GM23338 (cell line): Measurements from ENCODE around the gene IBTK. TPM values are rescaled to one million over a fixed set of nuclear protein-coding genes. Genes with fewer than 3 reads are reported as not detected.

Source experiments
- ATAC-seq: fragments of 200-7000 bp; cut with Tn5 transposase; 3 replicates; pipeline ENCODE4 v1.9.1; 2020
- DNase-seq: peaks from one replicate; pipeline ENCODE4 v3.0.0-alpha.2; 2015; ENCODE audit warnings: low spot score
- H2AFZ ChIP-seq: fragments of 200-600 bp; sonication (generic); 2 replicates; pipeline ENCODE4 v1.8.0; 2016; ENCODE audit warnings: antibody characterized with exemption, mild to moderate bottlenecking, moderate library complexity
- H3F3A ChIP-seq: fragments of 200-600 bp; sonication (generic); replicated peaks from 2 replicates; pipeline ENCODE4 v1.8.0; 2017; ENCODE audit warnings: antibody characterized with exemption, mixed run types, low read depth
- H3K27ac ChIP-seq: fragments of 200-600 bp; sonication (generic); 2 replicates; pipeline ENCODE4 v1.6.1; 2016; ENCODE audit warnings: low read depth
- H3K27me3 ChIP-seq: fragments of 200-600 bp; sonication (generic); 2 replicates; pipeline ENCODE4 v1.8.0; 2016; ENCODE audit warnings: mild to moderate bottlenecking, mixed run types, moderate library complexity; ENCODE audit not compliant: insufficient read depth
- H3K36me3 ChIP-seq: fragments of 200-600 bp; sonication (generic); 2 replicates; pipeline ENCODE4 v1.8.0; 2016; ENCODE audit warnings: mild to moderate bottlenecking; ENCODE audit not compliant: insufficient read depth
- H3K4me1 ChIP-seq: fragments of 200-600 bp; sonication (generic); 2 replicates; pipeline ENCODE4 v1.8.0; 2016; ENCODE audit warnings: mild to moderate bottlenecking, moderate library complexity; ENCODE audit not compliant: insufficient read depth
- H3K4me2 ChIP-seq: fragments of 200-600 bp; sonication (generic); 2 replicates; pipeline ENCODE4 v1.7.1; 2017; ENCODE audit warnings: mixed run types
- H3K4me3 ChIP-seq: fragments of 200-600 bp; sonication (generic); 2 replicates; pipeline ENCODE4 v1.6.1; 2016; ENCODE audit warnings: mixed run types
- H3K79me2 ChIP-seq: fragments of 200-600 bp; sonication (generic); replicated peaks from 2 replicates; pipeline ENCODE4 v1.8.0; 2017; ENCODE audit warnings: mild to moderate bottlenecking; ENCODE audit not compliant: insufficient read depth
- H3K9me2 ChIP-seq: fragments of 200-600 bp; sonication (generic); 2 replicates; pipeline ENCODE4 v1.8.0; 2017; ENCODE audit not compliant: insufficient read depth
- H4K20me1 ChIP-seq: fragments of 200-600 bp; sonication (generic); replicated peaks from 2 replicates; pipeline ENCODE4 v1.8.0; 2017; ENCODE audit warnings: mild to moderate bottlenecking; ENCODE audit not compliant: insufficient read depth
- H3K27ac Mint-ChIP-seq: 2 replicates; pipeline ENCODE4 v1.8.0; 2020; ENCODE audit warnings: inconsistent platforms, mild to moderate bottlenecking, moderate library complexity, mixed read lengths
- H3K27me3 Mint-ChIP-seq: 3 replicates; pipeline ENCODE4 v1.8.0; 2022; ENCODE audit warnings: low read depth, mild to moderate bottlenecking, moderate library complexity, mixed read lengths, inconsistent platforms; ENCODE audit not compliant: insufficient read depth, poor library complexity
- H3K36me3 Mint-ChIP-seq: 3 replicates; pipeline ENCODE4 v1.8.0; 2021; ENCODE audit warnings: low read depth, mild to moderate bottlenecking, inconsistent platforms, moderate library complexity, mixed read lengths
- H3K4me1 Mint-ChIP-seq: 3 replicates; pipeline ENCODE4 v1.8.0; 2020; ENCODE audit warnings: mild to moderate bottlenecking, inconsistent platforms, mixed read lengths
- H3K4me3 Mint-ChIP-seq: 3 replicates; pipeline ENCODE4 v1.8.0; 2021; ENCODE audit warnings: moderate library complexity, mild to moderate bottlenecking, inconsistent platforms, mixed read lengths
- H3K9me3 Mint-ChIP-seq: 3 replicates; pipeline ENCODE4 v1.8.0; 2020; ENCODE audit warnings: moderate library complexity, mild to moderate bottlenecking, inconsistent platforms, mixed read lengths
- CREB1 ChIP-seq: fragments of 250-450 bp; sonication (Bioruptor Pico); IDR thresholded peaks from 2 replicates; pipeline ENCODE4 v1.5.0; 2020; ENCODE audit warnings: low read depth, mild to moderate bottlenecking, moderate library complexity
- CTCF ChIP-seq, 2 experiments: fragments of 200-600 bp in 1 of 2; sonication (generic) in 1 of 2; conservative IDR thresholded peaks; 2 replicates each; pipeline versions ENCODE4 v1.5.1 to v1.6.1; 2016 to 2017; ENCODE audit warnings: antibody characterized with exemption in 2 of 2, low read depth in 2 of 2, mild to moderate bottlenecking in 2 of 2, moderate library complexity in 1 of 2
- EZH2 ChIP-seq: fragments of 200-600 bp; sonication (generic); IDR thresholded peaks from one replicate; pipeline ENCODE4 v1.8.0; 2017; ENCODE audit warnings: antibody characterized with exemption, mild to moderate bottlenecking, low read depth; ENCODE audit not compliant: unreplicated experiment
- EZH2phosphoT487 ChIP-seq: fragments of 200-600 bp; sonication (generic); IDR thresholded peaks from one replicate; pipeline ENCODE4 v1.8.1; 2018; ENCODE audit warnings: antibody characterized with exemption; ENCODE audit not compliant: unreplicated experiment
- JUNB ChIP-seq: IDR thresholded peaks from one replicate; pipeline ENCODE4 v1.6.1; 2016; ENCODE audit warnings: antibody characterized with exemption; ENCODE audit not compliant: unreplicated experiment
- NANOG ChIP-seq: IDR thresholded peaks from 2 replicates; pipeline ENCODE4 v1.6.1; 2016; ENCODE audit warnings: antibody characterized with exemption, borderline replicate concordance
- POLR2AphosphoS5 ChIP-seq: IDR thresholded peaks from 2 replicates; pipeline ENCODE4 v1.6.1; 2016; ENCODE audit warnings: antibody characterized with exemption, low read depth
- REST ChIP-seq: IDR thresholded peaks from one replicate; pipeline ENCODE4 v1.6.1; 2018; ENCODE audit warnings: antibody characterized with exemption; ENCODE audit not compliant: unreplicated experiment
- STAT1 ChIP-seq: IDR thresholded peaks from one replicate; pipeline ENCODE4 v1.6.1; 2016; ENCODE audit warnings: antibody characterized with exemption; ENCODE audit not compliant: unreplicated experiment
- ZNF114 ChIP-seq: fragments of 250-450 bp; sonication (Bioruptor Pico); IDR thresholded peaks from 2 replicates; pipeline ENCODE4 v1.5.0; 2020; ENCODE audit warnings: mild to moderate bottlenecking, moderate library complexity
- ZNF331 ChIP-seq: fragments of 250-450 bp; sonication (Bioruptor Pico); IDR thresholded peaks from 2 replicates; pipeline ENCODE4 v1.5.0; 2020; ENCODE audit warnings: low read depth, mild to moderate bottlenecking, moderate library complexity
- polyA plus RNA-seq: library from polyadenylated mRNA; unstranded; fragments of >200 nt; fragmentation: Nextera tagmentation; extraction: Ambion mirVana; gene quantifications from 2 replicates; pipeline ENCODE4 v1.2.1, GENCODE V29; 2016
- total RNA-seq: library from RNA; depleted of rRNA; stranded (reverse); fragments of >200 nt; shearing (Covaris generic); gene quantifications from 2 replicates; pipeline ENCODE4 v1.2.3, GENCODE V29; 2014
- TF ChIP-seq, protein P1 (sequence below): IDR thresholded peaks from 2 replicates; pipeline ENCODE4 v1.6.1; 2016; ENCODE audit warnings: antibody characterized with exemption
- TF ChIP-seq, protein P2 (sequence below): fragments of 250-450 bp; sonication (Bioruptor Pico); IDR thresholded peaks from 2 replicates; pipeline ENCODE4 v1.5.0; 2020; ENCODE audit warnings: mild to moderate bottlenecking, moderate library complexity

IBTK gene
- total and polyA plus RNA-seq, 2 experiments from 2014 or later, result 16.0 to 28.7 TPM

DNA sequence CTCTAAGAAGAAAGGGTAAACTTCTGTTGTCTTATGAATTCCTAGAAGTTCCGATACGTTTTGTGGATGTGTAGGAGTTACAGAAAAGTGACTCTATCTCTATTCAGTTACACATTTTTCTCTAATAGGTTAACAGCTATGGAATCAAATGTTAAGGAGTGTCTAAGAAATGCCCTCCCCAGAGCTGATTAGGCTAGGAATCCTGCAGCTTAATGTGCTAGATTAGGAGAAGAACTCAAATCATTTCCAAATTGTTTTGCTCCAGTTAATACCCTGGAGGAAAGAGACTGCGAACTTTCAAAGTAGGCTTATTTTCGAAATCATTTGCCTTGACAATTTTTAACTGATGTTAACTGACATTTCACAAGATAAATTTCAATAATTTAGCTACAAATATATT is 51.9 kb downstream of the IBTK start:
- no peaks in the 10 kb centered on the region for H3K79me2 ChIP-seq
- H3K4me3 ChIP-seq, result no peak overlapping the region
- no peak overlapping the region for H3K4me2 ChIP-seq
- no peaks in the 10 kb centered on the region for H3K9me2 ChIP-seq
- Mint-ChIP-seq H3K27ac (no peak overlapping the region), H3K4me3 (no peak overlapping the region), H3K36me3 (peaks cover 49% of the 10 kb centered on the region), H3K27me3 (no peaks in the 10 kb centered on the region), H3K9me3 (no peaks in the 10 kb centered on the region), H3K4me1 (peaks cover 8% of the 10 kb centered on the region)
- no peak overlapping the region for H3K27ac ChIP-seq
- H2AFZ ChIP-seq, result no peak overlapping the region
- TF ChIP-seq REST (no peak), EZH2phosphoT487 (no peak), JUNB (no peak), EZH2 (no peak), CREB1 (CRISPR knock-in tag) (no peak), CTCF (conservative IDR thresholded peaks at IDR 0.05; ENCODE audit: low read depth in 2 of 2) (no peak), POLR2AphosphoS5 (no peak), STAT1 (no peak), ZNF114 (no peak), ZNF331 (CRISPR knock-in tag) (no peak), NANOG (no peak)
- TF ChIP-seq, protein P1, sequence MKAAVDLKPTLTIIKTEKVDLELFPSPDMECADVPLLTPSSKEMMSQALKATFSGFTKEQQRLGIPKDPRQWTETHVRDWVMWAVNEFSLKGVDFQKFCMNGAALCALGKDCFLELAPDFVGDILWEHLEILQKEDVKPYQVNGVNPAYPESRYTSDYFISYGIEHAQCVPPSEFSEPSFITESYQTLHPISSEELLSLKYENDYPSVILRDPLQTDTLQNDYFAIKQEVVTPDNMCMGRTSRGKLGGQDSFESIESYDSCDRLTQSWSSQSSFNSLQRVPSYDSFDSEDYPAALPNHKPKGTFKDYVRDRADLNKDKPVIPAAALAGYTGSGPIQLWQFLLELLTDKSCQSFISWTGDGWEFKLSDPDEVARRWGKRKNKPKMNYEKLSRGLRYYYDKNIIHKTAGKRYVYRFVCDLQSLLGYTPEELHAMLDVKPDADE, result no peak
- TF ChIP-seq, protein P2, sequence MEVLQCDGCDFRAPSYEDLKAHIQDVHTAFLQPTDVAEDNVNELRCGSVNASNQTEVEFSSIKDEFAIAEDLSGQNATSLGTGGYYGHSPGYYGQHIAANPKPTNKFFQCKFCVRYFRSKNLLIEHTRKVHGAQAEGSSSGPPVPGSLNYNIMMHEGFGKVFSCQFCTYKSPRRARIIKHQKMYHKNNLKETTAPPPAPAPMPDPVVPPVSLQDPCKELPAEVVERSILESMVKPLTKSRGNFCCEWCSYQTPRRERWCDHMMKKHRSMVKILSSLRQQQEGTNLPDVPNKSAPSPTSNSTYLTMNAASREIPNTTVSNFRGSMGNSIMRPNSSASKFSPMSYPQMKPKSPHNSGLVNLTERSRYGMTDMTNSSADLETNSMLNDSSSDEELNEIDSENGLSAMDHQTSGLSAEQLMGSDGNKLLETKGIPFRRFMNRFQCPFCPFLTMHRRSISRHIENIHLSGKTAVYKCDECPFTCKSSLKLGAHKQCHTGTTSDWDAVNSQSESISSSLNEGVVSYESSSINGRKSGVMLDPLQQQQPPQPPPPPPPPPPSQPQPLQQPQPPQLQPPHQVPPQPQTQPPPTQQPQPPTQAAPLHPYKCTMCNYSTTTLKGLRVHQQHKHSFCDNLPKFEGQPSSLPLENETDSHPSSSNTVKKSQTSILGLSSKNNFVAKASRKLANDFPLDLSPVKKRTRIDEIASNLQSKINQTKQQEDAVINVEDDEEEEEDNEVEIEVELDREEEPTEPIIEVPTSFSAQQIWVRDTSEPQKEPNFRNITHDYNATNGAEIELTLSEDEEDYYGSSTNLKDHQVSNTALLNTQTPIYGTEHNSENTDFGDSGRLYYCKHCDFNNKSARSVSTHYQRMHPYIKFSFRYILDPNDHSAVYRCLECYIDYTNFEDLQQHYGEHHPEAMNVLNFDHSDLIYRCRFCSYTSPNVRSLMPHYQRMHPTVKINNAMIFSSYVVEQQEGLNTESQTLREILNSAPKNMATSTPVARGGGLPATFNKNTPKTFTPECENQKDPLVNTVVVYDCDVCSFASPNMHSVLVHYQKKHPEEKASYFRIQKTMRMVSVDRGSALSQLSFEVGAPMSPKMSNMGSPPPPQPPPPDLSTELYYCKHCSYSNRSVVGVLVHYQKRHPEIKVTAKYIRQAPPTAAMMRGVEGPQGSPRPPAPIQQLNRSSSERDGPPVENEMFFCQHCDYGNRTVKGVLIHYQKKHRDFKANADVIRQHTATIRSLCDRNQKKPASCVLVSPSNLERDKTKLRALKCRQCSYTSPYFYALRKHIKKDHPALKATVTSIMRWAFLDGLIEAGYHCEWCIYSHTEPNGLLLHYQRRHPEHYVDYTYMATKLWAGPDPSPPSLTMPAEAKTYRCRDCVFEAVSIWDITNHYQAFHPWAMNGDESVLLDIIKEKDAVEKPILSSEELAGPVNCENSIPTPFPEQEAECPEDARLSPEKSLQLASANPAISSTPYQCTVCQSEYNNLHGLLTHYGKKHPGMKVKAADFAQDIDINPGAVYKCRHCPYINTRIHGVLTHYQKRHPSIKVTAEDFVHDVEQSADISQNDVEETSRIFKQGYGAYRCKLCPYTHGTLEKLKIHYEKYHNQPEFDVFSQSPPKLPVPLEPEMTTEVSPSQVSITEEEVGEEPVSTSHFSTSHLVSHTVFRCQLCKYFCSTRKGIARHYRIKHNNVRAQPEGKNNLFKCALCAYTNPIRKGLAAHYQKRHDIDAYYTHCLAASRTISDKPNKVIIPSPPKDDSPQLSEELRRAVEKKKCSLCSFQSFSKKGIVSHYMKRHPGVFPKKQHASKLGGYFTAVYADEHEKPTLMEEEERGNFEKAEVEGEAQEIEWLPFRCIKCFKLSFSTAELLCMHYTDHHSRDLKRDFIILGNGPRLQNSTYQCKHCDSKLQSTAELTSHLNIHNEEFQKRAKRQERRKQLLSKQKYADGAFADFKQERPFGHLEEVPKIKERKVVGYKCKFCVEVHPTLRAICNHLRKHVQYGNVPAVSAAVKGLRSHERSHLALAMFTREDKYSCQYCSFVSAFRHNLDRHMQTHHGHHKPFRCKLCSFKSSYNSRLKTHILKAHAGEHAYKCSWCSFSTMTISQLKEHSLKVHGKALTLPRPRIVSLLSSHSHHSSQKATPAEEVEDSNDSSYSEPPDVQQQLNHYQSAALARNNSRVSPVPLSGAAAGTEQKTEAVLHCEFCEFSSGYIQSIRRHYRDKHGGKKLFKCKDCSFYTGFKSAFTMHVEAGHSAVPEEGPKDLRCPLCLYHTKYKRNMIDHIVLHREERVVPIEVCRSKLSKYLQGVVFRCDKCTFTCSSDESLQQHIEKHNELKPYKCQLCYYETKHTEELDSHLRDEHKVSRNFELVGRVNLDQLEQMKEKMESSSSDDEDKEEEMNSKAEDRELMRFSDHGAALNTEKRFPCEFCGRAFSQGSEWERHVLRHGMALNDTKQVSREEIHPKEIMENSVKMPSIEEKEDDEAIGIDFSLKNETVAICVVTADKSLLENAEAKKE (CRISPR knock-in tag), result no peak
- no peaks in the 10 kb centered on the region; the same call in 1 of the 2 replicates for H4K20me1 ChIP-seq
- ATAC-seq (no peak), DNase-seq (no peak)
- no peaks in the 10 kb centered on the region for H3K4me1 ChIP-seq
- H3K36me3 ChIP-seq, result peaks cover 18% of the 10 kb centered on the region; the same call in 1 of the 2 replicates
- no peaks in the 10 kb centered on the region for H3K27me3 ChIP-seq
- H3F3A ChIP-seq, result no peaks in the 10 kb centered on the region
